ENCODE results near the gene UBE4B.
"Not testable (repeated sequence)": the region's sequence is repeated elsewhere in the genome, so short reads cannot be mapped to it uniquely, and the experiment has no call there.

The UBE4B gene

GRCh38 chr1:10074059-10074851 lies 41.5 kb downstream of the UBE4B start:
- no peak for DNase-seq

DNA sequence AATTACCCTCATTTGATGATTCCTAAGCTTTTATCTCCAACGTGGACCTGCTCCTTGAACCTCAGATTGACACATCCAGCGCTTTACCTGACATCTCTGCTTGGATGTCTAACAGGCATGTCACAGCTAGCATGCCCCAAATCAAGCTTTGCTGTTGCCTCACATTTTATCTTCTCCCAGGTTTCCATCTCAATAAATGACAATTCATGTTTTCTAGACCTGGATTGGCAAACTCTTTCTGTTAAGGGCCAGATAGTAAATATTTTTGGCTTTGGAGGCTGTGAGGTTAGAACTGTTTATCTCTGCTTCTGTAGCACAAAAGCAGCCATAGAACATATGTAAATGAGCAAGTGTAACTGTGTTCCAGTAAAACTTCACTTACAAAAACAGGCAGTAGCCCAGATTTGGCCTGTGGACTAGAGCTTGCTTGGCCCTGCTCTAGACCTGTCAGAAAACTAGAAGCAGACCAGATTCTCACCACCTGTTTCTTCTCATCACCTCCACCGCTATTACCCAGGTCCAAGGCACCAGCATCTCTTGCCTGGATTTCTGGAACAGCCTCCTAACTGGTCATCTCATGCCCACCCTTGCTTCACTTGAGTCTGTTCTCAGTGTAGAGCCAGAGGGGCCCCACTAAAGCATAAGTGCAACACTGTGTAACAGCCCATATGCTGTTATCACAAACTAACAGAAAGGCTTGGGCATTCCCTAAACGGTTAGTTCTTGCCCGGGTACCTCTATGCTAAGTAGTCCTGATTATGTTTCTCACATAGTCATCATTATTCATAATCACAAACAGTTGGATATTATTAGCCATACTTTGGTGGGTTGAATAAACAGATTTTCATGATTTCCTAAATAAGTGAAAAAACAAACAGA lies 42.3 kb downstream of the UBE4B start:
- no peak for DNase-seq

DNA sequence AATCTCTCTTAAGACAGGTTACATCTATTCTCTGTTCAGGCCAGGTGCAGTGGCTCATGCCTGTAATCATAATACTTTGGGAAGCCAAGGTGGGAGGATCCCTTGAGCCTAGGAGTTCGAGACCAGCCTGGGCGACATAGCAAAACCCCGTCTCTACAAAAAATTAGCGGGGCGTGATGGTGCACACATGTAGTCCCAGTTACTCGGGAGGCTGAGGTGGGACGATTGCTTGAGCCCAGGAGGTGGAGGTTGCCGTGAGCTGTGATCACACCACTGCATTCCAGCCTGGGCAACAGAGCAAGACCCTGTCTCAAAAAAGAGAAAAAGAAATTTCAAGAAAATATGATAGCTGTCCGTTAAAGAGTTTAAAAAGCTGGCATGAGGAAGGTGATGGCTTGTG lies 43.0 kb downstream of the UBE4B start:
- no peak for DNase-seq

GRCh38 chr1:10078494-10078893 lies 45.7 kb downstream of the UBE4B start:
- no peak for DNase-seq

DNA sequence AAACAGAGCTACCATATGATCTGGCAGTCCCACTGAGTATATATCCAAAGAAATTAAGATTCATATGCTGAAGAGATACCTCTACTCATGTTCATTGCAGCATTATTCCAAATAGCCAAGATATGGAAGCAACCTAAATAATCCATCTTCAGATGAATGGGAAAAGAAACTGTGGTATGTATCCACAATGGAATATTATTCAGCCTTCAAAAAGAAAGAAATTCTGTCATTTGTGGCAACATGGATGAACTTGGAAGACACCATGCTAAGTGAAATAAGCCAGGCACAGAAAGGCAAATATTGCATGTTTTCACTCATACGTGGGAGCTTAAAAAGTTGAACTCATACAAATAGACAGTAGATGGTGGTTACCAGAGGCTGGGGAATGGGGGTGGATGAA lies 47.8 kb downstream of the UBE4B start:
- DNase-seq, result no peak

GRCh38 chr1:10082785-10083479 lies 50.2 kb downstream of the UBE4B start:
- no peak for DNase-seq

- no peak for DNase-seq
Measured at GRCh38 chr1:10084045-10084444, 51.3 kb downstream of the UBE4B start.

DNA sequence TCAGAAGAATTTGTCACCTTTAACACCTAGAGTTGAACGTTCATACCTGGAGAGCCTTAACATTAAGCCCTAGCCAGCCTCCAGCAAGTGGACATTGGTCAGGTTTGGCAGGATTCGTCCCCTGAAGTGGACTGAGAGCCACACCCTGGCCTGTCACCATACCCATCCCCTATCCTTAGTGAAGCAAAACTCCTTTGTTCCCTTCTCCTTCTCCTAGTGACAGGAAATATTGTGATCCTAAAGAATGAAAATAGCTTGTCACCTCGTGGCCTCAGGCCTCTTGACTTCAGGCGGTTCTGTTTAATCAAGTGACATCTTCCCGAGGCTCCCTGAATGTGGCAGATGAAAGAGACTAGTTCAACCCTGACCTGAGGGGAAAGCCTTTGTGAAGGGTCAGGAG lies 52.3 kb downstream of the UBE4B start:
- DNase-seq, result no peak

DNA sequence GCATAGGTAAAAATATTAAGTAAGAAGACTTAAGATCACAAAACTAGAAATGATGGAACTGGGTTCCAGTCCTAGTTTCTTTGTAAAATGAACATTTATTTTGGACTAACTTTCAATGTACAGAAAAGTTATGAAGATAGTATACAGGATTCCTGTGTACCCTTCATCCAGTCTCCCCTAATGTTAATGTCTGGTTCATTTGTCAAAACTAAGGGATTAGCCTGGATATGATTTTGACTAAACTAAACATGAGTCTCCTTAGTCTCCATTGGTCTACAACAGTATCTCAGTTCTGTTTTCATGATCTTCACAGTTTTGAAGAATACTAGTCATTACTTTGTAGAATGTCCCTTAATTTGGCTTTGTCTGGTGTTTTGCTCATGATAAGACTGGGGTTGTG lies 54.5 kb downstream of the UBE4B start:
- DNase-seq, result no peak

- no peak for DNase-seq
Measured at GRCh38 chr1:10101929-10102328, 69.2 kb downstream of the UBE4B start.

DNA sequence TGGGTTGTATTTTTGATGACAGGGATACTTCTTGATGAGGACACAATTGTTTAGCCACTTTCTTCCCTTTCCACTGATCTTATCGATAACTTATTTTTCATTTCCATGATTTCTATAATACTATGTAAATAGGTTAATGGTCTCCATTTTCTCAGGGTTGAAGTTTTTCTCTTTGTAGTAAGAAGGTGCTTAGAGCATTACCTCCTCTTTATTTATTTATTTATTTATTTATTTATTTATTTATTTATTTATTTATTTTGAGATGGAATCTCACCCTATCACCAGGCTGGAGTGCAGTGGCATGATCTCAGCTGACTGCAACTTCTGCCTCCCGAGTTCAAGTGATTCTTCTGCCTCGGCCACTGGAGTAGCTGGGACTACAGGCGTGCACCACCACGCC lies 70.4 kb downstream of the UBE4B start:
- no peak for DNase-seq

- no peak for DNase-seq
Measured at GRCh38 chr1:10104834-10105233, 72.1 kb downstream of the UBE4B start.

DNA sequence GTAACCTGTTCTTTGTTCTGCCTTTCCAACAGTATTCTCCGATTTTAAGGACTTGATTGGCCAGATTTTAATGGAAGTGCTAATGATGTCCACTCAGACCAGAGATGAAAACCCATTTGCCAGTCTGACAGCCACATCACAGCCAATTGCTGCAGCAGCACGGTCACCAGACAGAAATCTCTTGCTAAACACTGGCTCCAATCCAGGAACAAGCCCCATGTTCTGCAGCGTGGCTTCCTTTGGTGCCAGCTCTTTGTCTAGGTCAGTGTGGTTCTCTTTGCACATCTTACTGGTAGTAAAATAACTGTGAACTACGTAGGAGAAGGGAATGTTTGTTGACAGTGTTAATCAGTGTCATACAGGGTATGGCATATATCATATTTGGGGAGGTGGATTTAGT lies 72.7 kb downstream of the UBE4B start:
- no peak for DNase-seq

- DNase-seq, result no peak
Measured at GRCh38 chr1:10106241-10106640, 73.5 kb downstream of the UBE4B start.

GRCh38 chr1:10106756-10107475 lies 74.2 kb downstream of the UBE4B start:
- no peak for DNase-seq

- not testable (repeated sequence) for DNase-seq
Measured at GRCh38 chr1:10107476-10107847, 74.7 kb downstream of the UBE4B start.

DNA sequence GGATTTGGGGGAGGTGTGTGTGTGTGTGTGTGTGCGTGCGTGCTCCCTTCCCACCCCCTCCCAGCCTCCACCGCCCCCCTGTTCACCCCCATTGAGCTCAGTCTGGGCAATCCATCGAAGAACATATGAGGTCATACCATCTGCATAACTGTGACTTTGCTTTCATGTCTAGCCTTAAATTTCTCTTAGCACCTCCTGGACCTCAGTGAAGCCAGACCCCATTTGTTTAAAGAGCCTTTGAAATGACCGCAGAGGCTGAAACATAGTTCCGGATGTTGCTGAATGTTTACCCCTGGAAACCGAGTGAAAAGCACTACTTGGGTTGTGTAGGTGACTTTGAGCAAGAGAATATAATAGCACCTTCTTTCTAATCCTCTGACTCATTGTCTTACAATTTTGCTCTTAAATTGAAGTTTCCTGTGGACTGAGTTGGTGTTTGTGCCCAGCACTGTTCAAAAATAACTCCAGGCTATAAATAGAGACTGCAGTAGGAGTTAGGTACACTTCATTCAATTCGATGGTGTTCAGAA lies 75.4 kb downstream of the UBE4B start:
- no peak for DNase-seq

DNA sequence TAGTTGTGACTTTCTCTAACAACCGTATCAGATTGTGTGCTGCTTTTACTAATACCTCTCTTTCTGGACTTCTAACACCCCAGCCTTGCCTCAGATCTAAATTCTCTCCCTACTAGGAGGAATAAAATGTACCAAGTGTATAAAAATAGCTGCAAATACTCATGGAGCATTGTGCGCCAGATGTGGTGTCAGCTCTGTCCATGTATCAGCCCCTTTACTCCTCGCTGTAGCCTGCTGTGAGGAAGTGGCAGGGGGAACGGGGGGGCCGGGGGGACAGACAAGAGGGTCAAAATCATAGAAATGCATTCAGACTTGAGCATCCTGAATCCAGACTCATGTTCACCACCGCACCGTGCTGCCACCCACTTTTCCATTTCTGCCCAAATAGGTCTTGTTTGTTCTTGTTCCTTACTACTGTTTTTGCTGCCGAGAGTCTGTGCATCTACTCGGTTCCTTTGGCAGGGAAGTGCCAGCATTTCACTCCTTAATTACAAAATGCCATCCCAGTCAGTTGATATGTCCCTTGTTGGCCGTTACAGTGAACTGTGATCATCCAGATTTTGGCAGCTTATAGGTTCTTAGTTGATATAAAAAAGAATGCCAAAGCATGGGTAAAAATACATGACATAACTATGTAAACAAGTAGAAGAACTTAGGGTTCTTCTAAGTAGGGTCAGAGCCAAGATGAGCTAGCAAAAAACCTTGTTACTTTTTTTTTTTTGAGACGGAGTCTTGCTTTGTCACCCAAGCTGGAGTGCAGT lies 76.4 kb downstream of the UBE4B start:
- no peak for DNase-seq

GRCh38 chr1:10113501-10113900 lies 80.7 kb downstream of the UBE4B start:
- no peak for DNase-seq

DNA sequence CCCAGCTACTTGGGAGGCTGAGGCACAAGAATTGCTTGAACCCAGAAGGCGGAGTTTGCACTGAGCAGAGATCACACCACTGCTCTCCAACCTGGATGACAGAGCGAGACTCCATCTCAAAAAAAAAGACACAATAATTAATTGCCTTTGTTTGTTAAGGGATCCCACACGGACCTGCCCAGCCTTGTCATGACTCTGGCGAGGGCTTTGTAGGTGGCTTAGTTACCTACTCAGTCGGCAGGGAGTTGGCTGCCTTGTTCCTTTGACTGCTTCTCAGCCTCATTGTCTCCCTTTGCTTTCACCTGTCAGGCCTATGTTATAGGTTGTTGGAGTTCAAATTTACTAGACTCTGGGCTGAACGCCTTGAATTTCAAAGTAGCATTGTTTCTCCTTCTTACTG lies 82.0 kb downstream of the UBE4B start:
- no peak for DNase-seq

DNA sequence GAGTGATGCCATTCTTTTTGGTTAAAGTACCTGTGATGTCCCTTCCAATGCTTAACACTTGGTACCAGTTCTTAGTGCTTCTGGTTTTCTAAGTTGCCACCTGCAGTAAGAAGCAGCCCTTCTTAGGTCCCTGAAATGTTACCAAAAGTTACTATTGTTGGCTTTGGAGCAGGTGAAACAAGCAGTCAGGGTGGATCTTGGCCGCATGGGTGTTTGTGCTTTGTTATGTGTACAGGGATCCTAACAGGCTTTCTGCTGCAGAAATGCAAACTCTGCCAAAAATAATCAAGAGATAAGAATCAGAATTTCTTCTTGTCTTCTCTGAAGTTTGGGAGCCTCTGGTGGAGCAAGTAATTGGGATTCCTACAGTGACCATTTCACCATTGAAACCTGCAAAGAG lies 84.4 kb downstream of the UBE4B start:
- no peak for DNase-seq

DNA sequence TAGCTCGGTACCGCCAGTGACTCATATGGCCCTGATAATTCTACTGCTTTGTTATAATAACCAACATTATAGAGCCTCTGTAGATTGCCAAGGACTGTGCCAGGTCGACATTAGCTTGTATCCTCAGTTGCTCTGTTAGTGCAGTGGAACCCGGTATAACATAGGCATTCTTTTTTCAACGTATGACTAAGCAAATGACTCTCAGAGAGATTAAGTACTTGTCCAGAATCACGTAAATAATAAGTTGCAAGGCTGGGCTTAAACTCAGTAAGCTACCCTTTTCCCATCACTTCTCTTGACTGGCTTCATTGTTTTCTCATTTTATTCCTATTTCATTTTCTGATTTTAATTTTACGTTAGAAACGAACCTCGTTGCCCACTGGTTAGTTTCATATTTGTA lies 85.1 kb downstream of the UBE4B start:
- no peak for DNase-seq

Data from NCI-H2081 treated with DMSO at 0.1 percent for 48 hours (cell line).